ENCODE data around the gene OR52A1.

DNA sequence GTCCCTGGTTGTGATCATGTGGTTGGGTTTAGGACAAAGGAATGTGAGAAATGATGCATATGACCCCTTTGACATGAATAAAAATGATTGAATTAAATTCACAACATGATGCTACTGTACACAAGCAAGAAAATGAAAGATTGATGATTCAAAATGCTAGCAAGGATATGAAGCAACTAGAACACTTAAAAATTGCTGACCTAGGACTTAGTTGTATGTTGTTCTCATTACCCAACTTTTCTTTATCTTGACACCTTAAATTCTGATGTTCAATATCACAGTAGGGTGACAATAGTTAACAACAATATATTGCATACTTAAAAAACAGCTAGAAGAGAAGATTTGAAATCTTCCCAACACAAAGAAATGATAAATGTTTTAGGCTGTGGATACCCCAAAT, 37.0 kb downstream of the OR52A1 start:
- TF ChIP-seq, protein P1, sequence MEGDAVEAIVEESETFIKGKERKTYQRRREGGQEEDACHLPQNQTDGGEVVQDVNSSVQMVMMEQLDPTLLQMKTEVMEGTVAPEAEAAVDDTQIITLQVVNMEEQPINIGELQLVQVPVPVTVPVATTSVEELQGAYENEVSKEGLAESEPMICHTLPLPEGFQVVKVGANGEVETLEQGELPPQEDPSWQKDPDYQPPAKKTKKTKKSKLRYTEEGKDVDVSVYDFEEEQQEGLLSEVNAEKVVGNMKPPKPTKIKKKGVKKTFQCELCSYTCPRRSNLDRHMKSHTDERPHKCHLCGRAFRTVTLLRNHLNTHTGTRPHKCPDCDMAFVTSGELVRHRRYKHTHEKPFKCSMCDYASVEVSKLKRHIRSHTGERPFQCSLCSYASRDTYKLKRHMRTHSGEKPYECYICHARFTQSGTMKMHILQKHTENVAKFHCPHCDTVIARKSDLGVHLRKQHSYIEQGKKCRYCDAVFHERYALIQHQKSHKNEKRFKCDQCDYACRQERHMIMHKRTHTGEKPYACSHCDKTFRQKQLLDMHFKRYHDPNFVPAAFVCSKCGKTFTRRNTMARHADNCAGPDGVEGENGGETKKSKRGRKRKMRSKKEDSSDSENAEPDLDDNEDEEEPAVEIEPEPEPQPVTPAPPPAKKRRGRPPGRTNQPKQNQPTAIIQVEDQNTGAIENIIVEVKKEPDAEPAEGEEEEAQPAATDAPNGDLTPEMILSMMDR (IDR thresholded peaks at IDR 0.05) = no peak
- TF ChIP-seq EP300 (IDR thresholded peaks at IDR 0.05) = no peak
